Measurements from ENCODE around the gene MAP3K8. TPM values are rescaled to one million over a fixed set of nuclear protein-coding genes. Genes with fewer than 3 reads are reported as not detected.

Gene MAP3K8
- 4.6 and 5.8 TPM in 2 replicates for total RNA-seq

DNA sequence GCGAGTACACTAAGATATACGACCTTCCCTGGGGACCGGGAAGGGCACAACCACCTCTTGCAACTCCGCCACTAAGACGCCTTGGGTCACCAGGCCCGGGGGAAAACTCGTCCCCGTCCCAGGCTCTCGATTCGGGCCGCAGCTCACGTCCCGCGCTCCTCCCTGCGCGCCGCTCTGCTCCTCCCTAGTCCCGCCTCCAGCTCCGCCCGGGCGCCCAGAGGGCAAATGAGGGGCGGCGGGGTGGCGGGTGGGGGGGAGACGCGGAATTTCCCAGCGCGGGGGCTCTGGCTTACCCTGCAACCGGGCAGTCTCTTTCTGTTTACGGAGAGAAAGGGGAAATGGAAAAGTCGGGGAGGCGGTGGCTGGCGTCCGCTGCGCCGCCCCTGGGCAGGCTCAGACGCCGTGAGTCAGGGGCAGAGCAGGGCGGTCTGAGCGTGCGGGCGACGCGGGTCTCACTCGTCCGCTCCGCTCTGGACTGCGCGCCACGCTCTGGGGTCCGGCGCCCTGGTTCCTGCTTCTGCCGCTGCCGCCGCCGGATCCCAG, at the start of gene MAP3K8:
Gene MAP3K8, plus strand, starts transcription at position 455 of the 543 bp plus-strand sequence. CDS start 4,755 bp downstream, outside the sequence.

Other genes with a start within 250 kb of the MAP3K8 start
- 11.8 and 18.2 TPM in 2 replicates for gene MTPAP, start 84.9 kb upstream of the MAP3K8 start, total RNA-seq
- gene LYZL2, start 195.6 kb downstream of the MAP3K8 start, total RNA-seq: not detected in 2 replicates